Fibroblast of skin of right biceps (primary cell): Measurements from ENCODE around the gene LITAF.
"Not testable (repeated sequence)": the region's sequence is repeated elsewhere in the genome, so short reads cannot be mapped to it uniquely, and the experiment has no call there.

Source experiments
- DNase-seq: peaks from one replicate; pipeline ENCODE4 v3.0.0-alpha.2; 2013

The LITAF gene

DNA sequence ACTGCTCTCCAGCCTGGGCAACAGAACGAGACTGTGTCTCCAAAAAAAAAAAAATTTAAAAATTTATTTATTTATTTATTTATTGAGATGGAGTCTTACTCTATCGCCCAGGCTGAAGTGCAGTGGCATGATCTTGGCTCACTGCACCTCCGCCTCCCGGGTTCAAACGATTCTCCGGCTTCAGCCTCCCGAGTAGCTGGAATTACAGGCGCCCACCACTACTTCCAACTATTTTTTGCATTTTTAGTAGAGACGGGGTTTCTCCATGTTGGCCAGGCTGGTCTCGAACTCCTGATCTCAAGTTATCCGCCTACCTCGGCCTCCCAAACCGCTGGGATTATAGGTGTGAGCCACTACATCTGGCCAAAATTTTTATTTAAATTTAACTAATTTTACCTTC, 73.4 kb downstream of the LITAF start:
- DNase-seq, result not testable (repeated sequence)

DNA sequence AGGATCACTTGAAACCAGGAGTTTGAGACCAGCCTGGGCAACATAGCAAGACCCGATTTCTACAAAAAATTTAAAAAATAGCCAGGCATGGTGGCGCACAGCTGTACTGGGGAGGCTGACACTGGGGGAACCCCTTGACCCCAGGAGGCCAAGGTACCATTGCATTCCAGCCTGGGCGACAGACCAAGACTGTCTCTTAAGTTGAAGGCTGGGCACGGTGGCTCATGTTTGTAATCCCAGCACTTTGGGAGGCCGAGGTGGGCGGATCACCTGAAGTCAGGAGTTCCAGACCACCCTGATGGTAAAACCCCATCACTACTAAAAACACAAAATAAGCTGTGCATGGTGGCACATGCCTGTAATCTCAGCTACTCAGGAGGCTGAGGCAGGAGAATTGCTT, 74.9 kb downstream of the LITAF start:
- DNase-seq, result no peak

DNA sequence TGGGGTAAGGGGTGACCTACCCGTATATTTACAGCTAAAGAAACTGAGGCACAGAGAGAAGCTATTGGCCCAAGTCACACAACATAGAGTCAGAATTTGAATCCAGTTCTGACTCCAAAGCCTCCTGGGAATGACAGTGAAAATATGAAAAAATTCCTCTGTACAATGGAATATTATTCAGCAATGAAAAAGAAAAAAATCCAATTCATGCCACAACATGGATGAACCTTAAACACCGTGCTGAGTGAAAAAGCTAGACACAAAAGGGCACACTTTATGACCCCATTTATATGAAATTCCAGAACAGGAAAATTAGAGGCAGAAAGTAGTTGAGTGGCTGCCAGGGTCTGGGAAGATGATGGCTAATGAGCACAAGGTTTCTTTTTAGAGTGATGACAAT, 75.4 kb downstream of the LITAF start:
- DNase-seq, result no peak

DNA sequence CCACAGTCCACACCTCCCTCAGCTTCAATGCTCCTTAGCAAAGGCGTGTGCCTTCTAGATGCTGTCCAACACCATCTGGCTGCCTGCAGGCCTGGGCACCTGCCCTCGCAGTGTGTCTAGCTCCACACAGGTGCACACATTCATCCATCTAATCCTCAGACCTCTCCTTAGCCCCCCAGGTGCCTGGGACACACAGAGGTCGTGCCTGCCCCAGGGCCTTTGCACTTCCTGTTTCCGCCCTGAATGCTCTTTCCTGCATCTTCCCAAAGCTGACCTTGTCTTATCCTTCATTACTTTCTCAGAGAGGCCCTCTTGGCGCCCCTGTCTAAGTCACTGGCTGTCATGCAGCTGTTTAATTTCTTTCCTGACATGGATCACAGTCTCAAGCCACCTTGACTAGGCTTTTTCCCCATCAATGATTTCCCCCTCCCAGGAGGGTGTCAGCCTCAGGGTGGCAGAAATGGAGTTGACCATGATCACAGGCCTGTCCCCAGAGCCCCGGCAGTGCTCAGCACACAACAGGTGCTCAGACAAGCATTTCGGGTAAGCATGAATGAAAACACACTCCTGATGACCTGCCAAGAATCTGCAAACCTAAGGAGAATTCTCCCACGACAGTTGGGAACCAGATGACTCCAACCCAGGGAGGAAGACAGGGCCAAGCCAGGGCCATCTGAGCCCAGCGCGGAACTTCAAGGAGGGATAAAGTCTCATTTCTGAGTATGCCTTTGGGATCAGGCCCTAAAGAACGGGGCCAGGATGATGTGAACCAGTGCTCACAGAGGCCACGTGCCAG, 76.3 kb downstream of the LITAF start:
- no peak for DNase-seq

DNA sequence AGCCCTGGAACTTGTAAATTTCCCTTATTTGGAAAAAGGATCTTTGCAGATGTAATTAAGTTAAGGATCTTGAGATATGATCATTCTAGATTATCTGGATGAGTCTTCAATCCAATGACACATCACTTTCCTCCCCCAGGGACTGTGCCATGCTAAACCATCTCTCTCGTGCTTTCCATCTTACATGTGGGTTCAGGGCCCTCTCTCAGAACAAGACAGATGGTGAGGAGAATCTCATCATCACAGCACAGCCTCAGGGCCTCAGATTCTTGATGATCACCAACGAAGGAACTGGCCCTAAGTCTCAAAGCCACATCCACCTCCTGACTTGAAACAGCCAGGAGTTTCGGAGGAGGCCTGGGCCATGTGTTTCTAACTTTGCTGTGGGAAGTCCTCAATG, 78.7 kb downstream of the LITAF start:
- DNase-seq, result peak; percentile 22

DNA sequence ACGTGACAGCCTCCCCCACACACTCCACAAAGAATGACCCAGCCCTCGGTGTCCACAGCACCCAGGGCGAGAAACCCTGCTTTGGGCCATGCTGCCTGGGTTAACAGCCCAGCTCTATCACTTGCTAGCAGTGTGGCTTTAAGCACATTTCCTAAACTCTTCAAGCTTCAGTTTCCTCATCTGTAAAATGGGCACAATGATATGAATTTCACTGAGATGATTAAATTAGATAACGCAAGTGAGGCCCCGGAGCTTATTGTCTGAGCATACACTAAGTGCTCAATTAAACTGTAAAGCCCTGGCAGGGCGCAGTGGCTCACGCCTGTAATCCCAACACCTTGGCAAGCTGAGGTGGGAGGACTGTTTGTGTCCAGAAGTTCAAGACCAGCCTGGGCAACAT, 79.4 kb downstream of the LITAF start:
- no peak for DNase-seq

- DNase-seq, result no peak
These were observed 79.9 kb downstream of the LITAF start for GRCh38 chr16:11506741-11507305.

- DNase-seq, result not testable (repeated sequence)
These were observed 82.5 kb downstream of the LITAF start for GRCh38 chr16:11504261-11504660.

GRCh38 chr16:11503566-11503965, 83.2 kb downstream of the LITAF start:
- no peak for DNase-seq

DNA sequence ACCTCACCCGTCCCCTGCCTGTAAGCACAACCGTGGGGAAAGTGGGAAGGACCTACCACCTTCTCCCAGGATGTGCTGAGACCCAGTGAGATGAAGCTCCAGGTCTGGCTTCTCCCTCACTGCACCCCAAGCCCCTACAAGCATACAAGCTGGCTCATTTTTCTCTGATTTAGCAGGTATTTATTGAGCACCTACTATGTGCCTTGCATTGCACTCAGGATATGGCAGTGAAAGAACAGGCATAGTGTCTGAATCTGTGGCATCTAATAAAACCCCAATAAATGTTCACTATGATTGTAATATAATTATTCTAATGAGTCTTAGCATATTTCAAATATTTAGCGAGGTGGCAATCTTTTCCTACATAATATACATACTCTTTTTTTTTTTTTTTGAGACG, 84.5 kb downstream of the LITAF start:
- no peak for DNase-seq

- DNase-seq, result no peak
These were observed 85.1 kb downstream of the LITAF start for GRCh38 chr16:11501632-11502031.

- DNase-seq, result no peak
These were observed 85.9 kb downstream of the LITAF start for GRCh38 chr16:11500700-11501346.

GRCh38 chr16:11499295-11500089, 87.2 kb downstream of the LITAF start:
- DNase-seq, result no peak

DNA sequence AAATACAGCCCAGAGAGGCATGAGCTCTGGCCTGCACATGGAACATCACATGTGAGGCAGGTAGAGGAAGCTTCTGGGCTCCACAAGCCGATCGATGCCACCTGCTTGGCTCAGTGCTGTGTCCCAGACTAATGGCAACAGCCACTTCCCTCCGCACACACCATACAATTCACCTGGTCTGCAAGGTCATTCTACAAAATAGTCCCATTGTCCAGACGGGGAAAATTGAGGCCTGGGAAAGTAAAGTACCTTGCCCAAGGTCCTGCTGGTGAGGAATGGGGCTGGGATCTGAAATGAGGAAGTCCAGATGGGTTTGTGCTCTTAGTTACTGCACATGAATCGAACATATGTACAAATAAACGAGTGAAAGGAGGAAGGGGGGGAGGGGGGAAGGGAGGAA, 88.0 kb downstream of the LITAF start:
- DNase-seq, result no peak

GRCh38 chr16:11497851-11498289, 88.8 kb downstream of the LITAF start:
- peak; percentile 32 for DNase-seq
